Keratinocyte (primary cell): ENCODE data around the gene TMEM123. TPM values are rescaled to one million over a fixed set of nuclear protein-coding genes. Genes with fewer than 3 reads are reported as not detected.

Source experiments
- DNase-seq: peaks from one replicate; pipeline ENCODE4 v3.0.0-alpha.2; 2011; ENCODE audit warnings: low read depth, missing footprints, low spot score
- FAIRE-seq: peaks from 2 replicates; lab custom pipeline; 2011; peaks lifted over from hg19 to GRCh38; lab: Jason Lieb, UNC
- H2AFZ ChIP-seq: 2 replicates; pipeline ENCODE4 v1.6.0; 2012; ENCODE audit warnings: low read length, control low read depth, inconsistent platforms; ENCODE audit not compliant: control insufficient read depth
- H3K27ac ChIP-seq: 2 replicates; pipeline ENCODE4 v1.5.1; 2011; ENCODE audit warnings: low read length; ENCODE audit not compliant: control insufficient read depth, insufficient read depth
- H3K27me3 ChIP-seq: 3 replicates; pipeline ENCODE4 v1.6.0; 2011; ENCODE audit warnings: low read length; ENCODE audit not compliant: control insufficient read depth, insufficient read depth; ENCODE audit errors: extremely low read depth
- H3K36me3 ChIP-seq, 2 experiments: 2 replicates in 1 of 2; 3 replicates in 1 of 2; pipeline ENCODE4 v1.5.1; 2011; ENCODE audit warnings: low read length in 2 of 2, mild to moderate bottlenecking in 1 of 2; ENCODE audit not compliant: control insufficient read depth in 2 of 2, insufficient read depth in 2 of 2; ENCODE audit errors: extremely low read depth in 1 of 2
- H3K4me1 ChIP-seq: 3 replicates; pipeline ENCODE4 v1.5.1; 2011; ENCODE audit warnings: low read length; ENCODE audit not compliant: control insufficient read depth, insufficient read depth; ENCODE audit errors: extremely low read depth
- H3K4me2 ChIP-seq: 3 replicates; pipeline ENCODE4 v1.6.0; 2011; ENCODE audit warnings: low read depth, low read length; ENCODE audit not compliant: control insufficient read depth, insufficient read depth; ENCODE audit errors: extremely low read depth
- H3K4me3 ChIP-seq, 3 experiments: fragments of 200-600 bp in 1 of 3; sonication (generic) in 1 of 3; 2 replicates in 2 of 3; 3 replicates in 1 of 3; pipeline ENCODE4 v1.5.1; 2011 to 2016; ENCODE audit warnings: low read length in 3 of 3, mild to moderate bottlenecking in 3 of 3, control low read depth in 2 of 3, inconsistent platforms in 1 of 3, low read depth in 1 of 3, mixed read lengths in 1 of 3, mixed run types in 1 of 3, moderate library complexity in 1 of 3; ENCODE audit not compliant: control insufficient read depth in 2 of 3, insufficient read depth in 2 of 3; ENCODE audit errors: extremely low read depth in 1 of 3
- H3K79me2 ChIP-seq: 2 replicates; pipeline ENCODE4 v1.6.0; 2012; ENCODE audit warnings: low read length; ENCODE audit not compliant: control insufficient read depth, insufficient read depth
- H3K9ac ChIP-seq: 3 replicates; pipeline ENCODE4 v1.6.0; 2011; ENCODE audit warnings: low read length; ENCODE audit not compliant: control insufficient read depth, insufficient read depth; ENCODE audit errors: extremely low read depth
- H3K9me1 ChIP-seq: 3 replicates; pipeline ENCODE4 v1.6.0; 2011; ENCODE audit warnings: low read length; ENCODE audit not compliant: control insufficient read depth, insufficient read depth; ENCODE audit errors: extremely low read depth
- H3K9me3 ChIP-seq: 2 replicates; pipeline ENCODE4 v1.5.1; 2012; ENCODE audit warnings: low read depth, low read length; ENCODE audit not compliant: control insufficient read depth
- H4K20me1 ChIP-seq: 3 replicates; pipeline ENCODE4 v1.6.0; 2011; ENCODE audit warnings: low read length; ENCODE audit not compliant: control insufficient read depth, insufficient read depth; ENCODE audit errors: extremely low read depth
- EZH2 ChIP-seq: IDR thresholded peaks from one replicate; pipeline ENCODE4 v1.6.1; 2012; ENCODE audit warnings: inconsistent platforms, mild to moderate bottlenecking, low read length, moderate library complexity
- dilution Hi-C: fragments of 300-500 bp; cut with MboI; formaldehyde crosslinking; loops from one replicate; pipeline ENCODE4 v1.7.0; 2020; ENCODE audit warnings: low sequenced_read_pairs; ENCODE audit not compliant: extremely low pct_ligation_motif_present
- polyA plus RNA-seq, 5 experiments: library from polyadenylated mRNA; depleted of rRNA in 3 of 5; stranded (reverse) in 3 of 5; stranded (forward) in 1 of 5; unstranded in 1 of 5; fragments of >200 nt; gene quantifications; 1 replicate in 1 of 5; 2 replicates in 3 of 5; 3 replicates in 1 of 5; pipeline versions ENCODE4 v1.2.1 to v1.2.3, GENCODE V29; 2011 to 2012; ENCODE audit warnings: missing spikeins in 2 of 5, low read depth in 1 of 5, low replicate concordance in 1 of 5
- TF ChIP-seq, protein P1 (sequence below), 3 experiments: IDR thresholded peaks in 1 of 3; conservative IDR thresholded peaks in 1 of 3; optimal IDR thresholded peaks in 1 of 3; 2 replicates in 2 of 3; 3 replicates in 1 of 3; pipeline versions ENCODE3 to v1.5.1; 2011; ENCODE audit warnings: low read length in 3 of 3, mild to moderate bottlenecking in 3 of 3, moderate library complexity in 2 of 3, control low read depth in 1 of 3, inconsistent platforms in 1 of 3; ENCODE audit not compliant: insufficient read depth in 2 of 3; ENCODE audit errors: extremely low read depth in 1 of 3

The TMEM123 gene
- polyA plus RNA-seq, 1 donor (not counting 4 experiments of a cell fraction or from before 2014, with no cell fraction given) = 408 TPM

- H3K9me1 ChIP-seq = no peaks in the 10 kb centered on the region
- no peaks in the 10 kb centered on the region for H3K36me3 ChIP-seq
- H3K9ac ChIP-seq = no peak overlapping the region
- no peaks in the 10 kb centered on the region for H3K27me3 ChIP-seq
- H4K20me1 ChIP-seq = no peaks in the 10 kb centered on the region
- TF ChIP-seq EZH2 = no peak
- TF ChIP-seq, protein P1, sequence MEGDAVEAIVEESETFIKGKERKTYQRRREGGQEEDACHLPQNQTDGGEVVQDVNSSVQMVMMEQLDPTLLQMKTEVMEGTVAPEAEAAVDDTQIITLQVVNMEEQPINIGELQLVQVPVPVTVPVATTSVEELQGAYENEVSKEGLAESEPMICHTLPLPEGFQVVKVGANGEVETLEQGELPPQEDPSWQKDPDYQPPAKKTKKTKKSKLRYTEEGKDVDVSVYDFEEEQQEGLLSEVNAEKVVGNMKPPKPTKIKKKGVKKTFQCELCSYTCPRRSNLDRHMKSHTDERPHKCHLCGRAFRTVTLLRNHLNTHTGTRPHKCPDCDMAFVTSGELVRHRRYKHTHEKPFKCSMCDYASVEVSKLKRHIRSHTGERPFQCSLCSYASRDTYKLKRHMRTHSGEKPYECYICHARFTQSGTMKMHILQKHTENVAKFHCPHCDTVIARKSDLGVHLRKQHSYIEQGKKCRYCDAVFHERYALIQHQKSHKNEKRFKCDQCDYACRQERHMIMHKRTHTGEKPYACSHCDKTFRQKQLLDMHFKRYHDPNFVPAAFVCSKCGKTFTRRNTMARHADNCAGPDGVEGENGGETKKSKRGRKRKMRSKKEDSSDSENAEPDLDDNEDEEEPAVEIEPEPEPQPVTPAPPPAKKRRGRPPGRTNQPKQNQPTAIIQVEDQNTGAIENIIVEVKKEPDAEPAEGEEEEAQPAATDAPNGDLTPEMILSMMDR (optimal IDR thresholded peaks at IDR 0.05 in 1 of 3, IDR thresholded peaks at IDR 0.05 in 1 of 3, conservative IDR thresholded peaks at IDR 0.05 in 1 of 3; ENCODE audit: extremely low read depth in 1 of 3, insufficient read depth in 2 of 3, low read length in 3 of 3) = no peak
- H3K4me2 ChIP-seq = no peak overlapping the region
- H2AFZ ChIP-seq = no peak overlapping the region
- FAIRE-seq (no peak), DNase-seq (no peak)
- H3K4me3 ChIP-seq = no peak overlapping the region
- peaks cover 6% of the 10 kb centered on the region for H3K4me1 ChIP-seq
- H3K9me3 ChIP-seq = no peaks in the 10 kb centered on the region
- H3K79me2 ChIP-seq = no peaks in the 10 kb centered on the region
- dilution Hi-C loops = no loop called here
- no peak overlapping the region for H3K27ac ChIP-seq
Observed at GRCh38 chr11:102497061-102497460, 44.5 kb upstream of the TMEM123 start.

- Histone ChIP-seq H3K36me3 (no peaks in the 10 kb centered on the region), H3K9me3 (no peaks in the 10 kb centered on the region), H3K4me1 (peaks cover 6% of the 10 kb centered on the region), H3K27me3 (no peaks in the 10 kb centered on the region), H3K9me1 (no peaks in the 10 kb centered on the region), H2AFZ (peak overlapping the region; percentile 15), H3K4me3 (peak overlapping the region in 1 of 3 experiments; percentile 23), H3K79me2 (no peaks in the 10 kb centered on the region), H3K9ac (no peak overlapping the region), H3K4me2 (peak overlapping the region; percentile 53), H4K20me1 (no peaks in the 10 kb centered on the region), H3K27ac (no peak overlapping the region)
- DNase-seq (no peak), FAIRE-seq (peak; percentile 78)
- TF ChIP-seq, protein P1 (optimal IDR thresholded peaks at IDR 0.05 in 1 of 3, IDR thresholded peaks at IDR 0.05 in 1 of 3, conservative IDR thresholded peaks at IDR 0.05 in 1 of 3; ENCODE audit: extremely low read depth in 1 of 3, insufficient read depth in 2 of 3, low read length in 3 of 3) = peak in 2 of 3 experiments; percentile 40 to 64
- TF ChIP-seq EZH2 = no peak
- dilution Hi-C loops = no loop called here
Observed at GRCh38 chr11:102495161-102496042, 42.8 kb upstream of the TMEM123 start.
